ENCODE measurements around the gene ZNF140.

Gene ZNF140

DNA sequence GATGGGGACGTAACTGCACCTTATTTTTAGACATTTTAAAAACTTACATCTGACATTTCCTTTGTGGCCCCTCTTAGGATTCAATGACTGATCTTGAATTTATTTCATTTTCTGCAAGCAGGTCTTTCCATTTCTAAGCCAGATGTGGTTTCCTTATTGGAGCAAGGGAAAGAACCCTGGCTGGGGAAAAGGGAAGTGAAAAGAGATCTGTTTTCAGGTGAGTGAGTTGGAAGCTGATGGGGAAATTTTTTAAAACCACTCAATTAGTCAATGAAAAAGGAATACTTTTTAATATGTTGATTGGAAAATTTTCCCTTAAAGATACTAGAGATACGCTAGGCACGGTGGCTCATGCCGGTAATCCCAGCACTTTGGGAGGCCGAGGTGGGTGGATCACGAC, 2.6 kb downstream of the ZNF140 start:
- peaks cover 21% of the 10 kb centered on the region for H3K9me3 Mint-ChIP-seq
- peaks cover 7% of the 10 kb centered on the region for H3K4me1 Mint-ChIP-seq
- ATAC-seq (replicated peaks; ENCODE audit: extremely low read depth, poor library complexity, severe bottlenecking) (no peak), DNase-seq (ENCODE audit: low spot score in 2 of 2) (no peak)
- peaks cover 39% of the 10 kb centered on the region for H3K36me3 Mint-ChIP-seq (ENCODE audit: insufficient read depth)
- no peak overlapping the region for H3K4me3 Mint-ChIP-seq
- H3K27me3 Mint-ChIP-seq: no peaks in the 10 kb centered on the region
- no peak overlapping the region for H3K27ac Mint-ChIP-seq (ENCODE audit: low read depth)

DNA sequence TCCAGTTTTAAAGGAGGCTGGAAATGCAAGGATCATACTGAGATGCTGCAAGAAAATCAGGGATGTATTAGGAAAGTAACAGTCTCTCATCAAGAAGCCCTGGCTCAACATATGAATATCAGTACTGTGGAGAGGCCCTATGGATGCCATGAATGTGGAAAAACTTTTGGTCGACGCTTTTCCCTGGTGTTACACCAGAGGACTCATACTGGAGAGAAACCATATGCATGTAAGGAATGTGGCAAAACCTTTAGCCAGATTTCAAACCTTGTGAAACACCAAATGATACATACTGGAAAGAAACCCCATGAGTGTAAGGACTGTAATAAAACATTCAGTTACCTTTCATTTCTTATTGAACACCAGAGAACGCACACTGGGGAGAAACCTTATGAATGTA, 24.9 kb downstream of the ZNF140 start:
- Mint-ChIP-seq H3K36me3 (ENCODE audit: insufficient read depth) (peaks cover 18% of the 10 kb centered on the region), H3K27me3 (no peaks in the 10 kb centered on the region), H3K4me3 (no peak overlapping the region), H3K27ac (ENCODE audit: low read depth) (no peak overlapping the region), H3K9me3 (peaks cover 24% of the 10 kb centered on the region), H3K4me1 (no peaks in the 10 kb centered on the region)
- DNase-seq (ENCODE audit: low spot score in 2 of 2) (no peak), ATAC-seq (replicated peaks; ENCODE audit: extremely low read depth, poor library complexity, severe bottlenecking) (no peak)

DNA sequence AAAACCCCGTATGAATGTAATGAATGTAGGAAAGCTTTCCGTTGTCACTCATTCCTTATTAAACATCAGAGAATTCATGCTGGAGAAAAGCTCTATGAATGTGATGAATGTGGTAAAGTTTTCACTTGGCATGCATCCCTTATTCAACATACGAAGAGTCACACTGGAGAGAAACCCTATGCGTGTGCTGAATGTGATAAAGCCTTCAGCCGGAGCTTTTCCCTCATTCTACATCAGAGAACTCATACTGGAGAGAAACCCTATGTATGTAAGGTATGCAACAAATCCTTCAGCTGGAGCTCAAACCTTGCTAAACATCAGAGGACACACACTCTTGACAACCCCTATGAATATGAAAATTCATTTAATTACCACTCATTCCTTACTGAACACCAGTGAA, 25.5 kb downstream of the ZNF140 start:
- Mint-ChIP-seq H3K4me3 (no peak overlapping the region), H3K27me3 (no peaks in the 10 kb centered on the region), H3K27ac (ENCODE audit: low read depth) (no peak overlapping the region), H3K9me3 (peaks cover 19% of the 10 kb centered on the region), H3K36me3 (ENCODE audit: insufficient read depth) (peaks cover 16% of the 10 kb centered on the region), H3K4me1 (no peaks in the 10 kb centered on the region)
- DNase-seq (ENCODE audit: low spot score in 2 of 2) (no peak), ATAC-seq (replicated peaks; ENCODE audit: extremely low read depth, poor library complexity, severe bottlenecking) (no peak)

DNA sequence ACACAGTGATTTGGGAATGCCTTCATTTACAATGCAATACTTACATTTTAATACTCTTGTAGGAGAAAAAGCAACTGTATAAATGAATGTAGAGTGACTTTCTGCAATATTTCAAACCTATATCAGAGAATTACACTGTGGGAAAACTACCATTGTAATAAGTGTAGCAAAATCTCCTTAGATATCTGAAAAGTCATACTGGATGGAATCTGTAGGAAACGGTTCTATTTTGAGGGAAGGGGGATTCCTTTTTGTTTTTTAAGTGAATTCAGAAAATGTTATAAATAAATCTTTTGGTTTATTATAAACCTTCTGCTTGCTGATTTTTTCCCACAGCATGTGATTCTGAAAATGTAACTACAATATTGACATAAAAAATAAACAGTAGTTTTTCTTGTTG, 26.4 kb downstream of the ZNF140 start:
- DNase-seq (ENCODE audit: low spot score in 2 of 2): no peak
- Mint-ChIP-seq H3K36me3 (ENCODE audit: insufficient read depth) (peaks cover 12% of the 10 kb centered on the region), H3K4me3 (no peak overlapping the region), H3K9me3 (peaks cover 16% of the 10 kb centered on the region), H3K27me3 (no peaks in the 10 kb centered on the region), H3K4me1 (no peaks in the 10 kb centered on the region), H3K27ac (ENCODE audit: low read depth) (no peak overlapping the region)
- no peak for ATAC-seq (replicated peaks; ENCODE audit: extremely low read depth, poor library complexity, severe bottlenecking)

DNA sequence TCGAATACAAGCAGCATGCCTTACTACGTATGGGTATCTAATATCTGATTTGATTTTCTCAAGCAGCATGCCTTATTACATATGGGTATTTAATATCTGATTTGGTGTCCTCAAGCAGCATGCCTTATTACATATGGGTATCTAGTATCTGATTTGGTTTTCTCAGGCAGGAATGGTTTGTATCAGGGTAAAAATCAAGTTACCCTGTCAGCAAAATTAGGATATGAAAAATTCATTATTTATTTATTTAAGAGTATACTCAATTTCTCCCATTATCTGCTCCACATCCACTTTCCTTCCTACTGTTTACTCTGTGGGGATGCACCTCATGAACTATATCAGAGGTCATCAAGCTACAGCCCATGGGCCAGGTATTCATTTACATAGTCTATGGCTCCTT, 27.4 kb downstream of the ZNF140 start:
- DNase-seq (ENCODE audit: low spot score in 2 of 2) (no peak), ATAC-seq (replicated peaks; ENCODE audit: extremely low read depth, poor library complexity, severe bottlenecking) (no peak)
- H3K36me3 Mint-ChIP-seq (ENCODE audit: insufficient read depth): peaks cover 12% of the 10 kb centered on the region
- H3K9me3 Mint-ChIP-seq: peaks cover 17% of the 10 kb centered on the region
- no peak overlapping the region for H3K4me3 Mint-ChIP-seq
- no peaks in the 10 kb centered on the region for H3K4me1 Mint-ChIP-seq
- no peaks in the 10 kb centered on the region for H3K27me3 Mint-ChIP-seq
- H3K27ac Mint-ChIP-seq (ENCODE audit: low read depth): no peak overlapping the region

DNA sequence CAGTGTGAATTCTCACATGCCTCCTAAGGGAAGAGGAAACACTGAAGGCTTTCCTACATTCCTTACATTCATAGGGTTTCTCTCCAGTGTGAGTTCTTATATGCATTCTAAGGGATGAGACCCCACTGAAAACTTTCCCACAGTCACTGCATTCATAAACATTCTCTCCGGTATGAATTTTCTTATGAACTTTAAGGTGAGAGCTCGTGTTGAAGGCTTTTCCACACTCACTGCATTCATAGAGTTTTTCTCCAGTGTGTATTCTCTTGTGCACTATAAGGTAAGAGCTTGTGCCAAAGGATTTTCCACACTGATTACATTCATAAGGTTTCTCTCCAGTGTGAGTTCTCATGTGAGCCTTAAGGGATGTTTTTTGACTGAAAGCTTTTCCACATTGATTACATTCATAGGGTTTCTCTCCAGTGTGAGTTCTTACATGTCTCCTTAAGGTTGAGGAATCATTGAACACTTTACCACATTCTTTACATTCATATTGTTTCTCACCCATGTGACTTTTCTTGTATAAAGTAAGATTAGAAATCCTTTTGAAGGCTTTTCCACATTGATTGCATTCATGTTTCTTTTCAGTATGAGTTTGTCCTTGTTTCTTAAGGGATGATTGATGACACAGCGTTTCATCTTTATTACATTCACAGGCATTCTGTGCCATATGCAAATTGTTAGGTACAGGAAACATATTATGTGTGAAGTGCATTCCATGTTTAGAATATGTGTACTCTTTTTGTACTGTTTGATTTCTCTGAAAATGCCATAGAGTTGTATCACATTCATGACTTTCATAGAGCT, 39.9 kb downstream of the ZNF140 start:
- no peak for ATAC-seq (replicated peaks; ENCODE audit: extremely low read depth, poor library complexity, severe bottlenecking)
- no peaks in the 10 kb centered on the region for H3K27me3 Mint-ChIP-seq
- H3K4me1 Mint-ChIP-seq: no peaks in the 10 kb centered on the region
- peaks cover 36% of the 10 kb centered on the region for H3K9me3 Mint-ChIP-seq
- no peak overlapping the region for H3K4me3 Mint-ChIP-seq
- no peak for DNase-seq (ENCODE audit: low spot score in 2 of 2)
- no peak overlapping the region for H3K27ac Mint-ChIP-seq (ENCODE audit: low read depth)
- H3K36me3 Mint-ChIP-seq (ENCODE audit: insufficient read depth): peaks cover 3% of the 10 kb centered on the region

DNA sequence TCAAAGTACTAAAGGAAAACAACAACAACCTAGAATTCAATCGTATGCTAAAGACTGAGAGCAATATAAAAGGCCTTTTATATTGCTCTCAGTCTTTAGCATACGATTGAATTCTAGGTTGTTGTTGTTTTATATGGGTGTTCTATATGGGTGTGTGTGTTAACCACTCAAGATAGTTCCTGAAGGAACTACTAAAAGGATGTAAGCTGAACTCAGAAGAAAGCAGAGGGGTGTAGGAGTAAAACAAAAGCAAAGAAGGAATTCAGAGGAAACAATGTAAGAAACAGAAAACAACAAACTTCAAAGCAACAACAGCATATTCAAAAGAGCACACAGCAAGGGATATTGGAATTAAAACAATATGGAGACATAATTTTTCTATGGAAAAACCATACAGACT, 44.0 kb downstream of the ZNF140 start:
- H3K4me1 Mint-ChIP-seq: peaks cover 2% of the 10 kb centered on the region
- peaks cover 16% of the 10 kb centered on the region for H3K36me3 Mint-ChIP-seq (ENCODE audit: insufficient read depth)
- H3K9me3 Mint-ChIP-seq: peaks cover 11% of the 10 kb centered on the region
- no peak for DNase-seq (ENCODE audit: low spot score in 2 of 2)
- no peak overlapping the region for H3K27ac Mint-ChIP-seq (ENCODE audit: low read depth)
- H3K4me3 Mint-ChIP-seq: no peak overlapping the region
- H3K27me3 Mint-ChIP-seq: no peaks in the 10 kb centered on the region
- no peak for ATAC-seq (replicated peaks; ENCODE audit: extremely low read depth, poor library complexity, severe bottlenecking)

DNA sequence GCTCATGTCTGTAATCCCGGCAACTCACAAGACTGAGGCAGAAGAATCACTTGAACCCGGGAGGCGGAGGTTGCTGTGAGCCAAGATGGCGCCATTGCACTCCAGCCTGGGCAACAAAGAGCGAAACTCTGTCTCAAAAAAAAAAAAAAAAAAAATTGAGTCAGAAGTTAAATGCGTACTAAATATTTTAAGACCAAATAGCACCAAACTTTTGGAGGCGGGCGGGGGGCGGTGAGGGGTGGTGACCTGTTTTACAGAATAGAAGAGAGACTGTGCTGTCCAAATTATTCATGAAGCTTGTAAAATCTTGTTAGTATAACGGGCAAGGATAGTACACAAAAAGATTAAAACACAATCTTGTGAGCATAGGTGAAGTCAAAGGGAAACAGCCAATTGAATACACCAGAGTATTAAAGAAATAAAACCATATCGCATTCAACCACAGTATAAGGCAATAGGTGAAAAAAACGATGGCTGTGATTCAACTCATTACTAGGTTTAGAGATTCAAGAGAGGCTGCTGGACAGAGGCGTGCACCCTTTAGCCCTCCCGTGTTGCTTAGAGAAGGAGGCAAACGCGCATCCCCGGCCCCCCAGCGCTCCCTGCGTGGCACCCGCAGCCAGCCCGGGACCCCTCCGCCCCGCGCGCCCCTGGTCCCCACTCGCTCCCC, 48.8 kb downstream of the ZNF140 start:
- peak overlapping the region; percentile 95 for H3K4me3 Mint-ChIP-seq
- peaks cover 23% of the 10 kb centered on the region for H3K4me1 Mint-ChIP-seq
- peaks cover 10% of the 10 kb centered on the region for H3K9me3 Mint-ChIP-seq
- H3K27ac Mint-ChIP-seq (ENCODE audit: low read depth): peak overlapping the region; percentile 99
- H3K27me3 Mint-ChIP-seq: no peaks in the 10 kb centered on the region
- DNase-seq (ENCODE audit: low spot score in 2 of 2) (no peak), ATAC-seq (replicated peaks; ENCODE audit: extremely low read depth, poor library complexity, severe bottlenecking) (peak; percentile 8)
- H3K36me3 Mint-ChIP-seq (ENCODE audit: insufficient read depth): peaks cover 27% of the 10 kb centered on the region

DNA sequence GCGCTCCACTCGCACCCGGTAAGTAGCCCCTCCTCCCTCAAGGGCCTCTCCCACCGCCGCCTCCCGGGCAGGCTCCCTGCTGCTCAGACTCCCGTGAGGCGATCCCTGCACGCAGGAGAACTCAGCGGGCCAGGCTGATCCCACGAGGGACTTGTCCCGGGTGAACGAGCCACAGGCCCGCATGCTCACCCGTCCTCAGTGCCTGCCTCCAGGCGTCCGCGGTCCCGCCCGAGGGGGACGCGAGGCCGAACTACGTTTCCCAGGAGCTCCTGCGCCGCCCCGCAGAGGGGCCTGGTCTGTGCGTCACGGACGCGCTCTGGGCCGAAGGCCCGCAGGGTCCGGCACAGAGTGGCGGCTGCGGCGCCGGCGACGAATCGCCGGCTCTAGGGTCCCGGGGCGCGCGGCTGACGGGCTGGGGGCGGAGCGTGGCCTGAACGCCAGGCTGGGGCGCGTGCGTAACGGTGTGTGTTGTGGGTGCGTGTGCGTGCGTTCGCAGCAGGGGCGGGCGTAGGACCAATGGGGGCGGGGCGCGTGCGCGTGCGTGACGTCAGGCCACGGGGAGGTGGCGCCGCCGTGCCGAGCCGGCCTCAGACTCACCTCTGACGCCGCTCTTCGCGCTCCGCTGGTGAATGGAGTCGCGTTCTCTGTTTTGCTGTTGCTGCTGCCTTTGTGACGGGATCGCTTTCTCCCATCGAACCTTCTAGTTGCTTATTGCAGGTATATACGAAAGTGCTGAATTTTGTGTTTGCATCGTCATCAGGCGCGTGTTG, 49.5 kb downstream of the ZNF140 start, which contains the start of the genes ZNF10 and ZNF891:
Gene ZNF10 (plus strand): TSS at position 590 of the 770 bp plus-strand sequence. CDS start 13,866 bp downstream, outside the sequence.
Gene ZNF891 (minus strand): TSS at position 237 of the 770 bp plus-strand sequence. CDS start 8,356 bp downstream, outside the sequence.
- H3K9me3 Mint-ChIP-seq: peaks cover 10% of the 10 kb centered on the region
- ATAC-seq (replicated peaks; ENCODE audit: extremely low read depth, poor library complexity, severe bottlenecking) (peak; percentile 86), DNase-seq (ENCODE audit: low spot score in 2 of 2) (peak; percentile 96 to 97)
- H3K36me3 Mint-ChIP-seq (ENCODE audit: insufficient read depth): peaks cover 24% of the 10 kb centered on the region
- H3K27ac Mint-ChIP-seq (ENCODE audit: low read depth): peak within 1 kb of the TSS; percentile 99
- H3K4me1 Mint-ChIP-seq: peaks cover 23% of the 10 kb centered on the region
- peak within 1 kb of the TSS; percentile 95 for H3K4me3 Mint-ChIP-seq
- no peaks in the 10 kb centered on the region for H3K27me3 Mint-ChIP-seq

DNA sequence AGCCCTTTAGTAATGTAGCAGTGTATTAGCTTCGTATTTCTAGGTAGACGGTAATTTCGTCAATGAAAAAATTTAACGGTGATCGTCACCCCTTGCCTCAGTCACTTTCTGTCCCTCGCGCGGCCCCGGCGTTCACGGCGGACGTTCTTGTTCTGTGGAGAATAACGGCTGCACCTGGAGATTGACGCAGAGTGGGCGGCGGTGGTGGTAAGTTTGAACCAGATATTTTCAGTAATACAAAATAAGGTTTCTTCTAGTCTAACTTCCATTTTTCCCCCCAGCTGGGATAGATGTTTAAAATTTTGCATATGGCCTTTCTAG, 50.0 kb downstream of the ZNF140 start:
- Mint-ChIP-seq H3K9me3 (peaks cover 16% of the 10 kb centered on the region), H3K27me3 (no peaks in the 10 kb centered on the region), H3K27ac (ENCODE audit: low read depth) (peak overlapping the region; percentile 99), H3K4me1 (peaks cover 23% of the 10 kb centered on the region), H3K36me3 (ENCODE audit: insufficient read depth) (peaks cover 24% of the 10 kb centered on the region), H3K4me3 (peak overlapping the region; percentile 95)
- no peak for DNase-seq (ENCODE audit: low spot score in 2 of 2)
- peak; percentile 29 for ATAC-seq (replicated peaks; ENCODE audit: extremely low read depth, poor library complexity, severe bottlenecking)

DNA sequence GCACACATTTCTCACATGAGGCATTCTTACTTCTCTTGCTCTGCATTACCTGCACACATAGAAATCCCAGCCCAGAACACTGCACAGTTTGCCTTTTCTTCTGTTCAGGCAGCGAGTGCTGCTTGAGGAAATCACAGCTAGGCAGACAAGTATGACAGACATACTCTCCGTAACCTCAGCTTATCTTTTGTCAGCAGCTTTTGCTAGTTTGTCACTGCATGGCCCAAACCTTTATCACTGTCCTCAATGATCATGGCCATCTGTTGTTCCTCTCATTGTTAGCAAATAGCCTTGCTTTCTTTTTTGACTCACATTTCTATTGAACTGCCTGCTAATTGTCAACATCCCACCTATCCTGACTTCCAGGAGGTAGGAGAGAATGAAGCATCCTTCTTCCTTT, 55.0 kb downstream of the ZNF140 start:
- Mint-ChIP-seq H3K27me3 (no peaks in the 10 kb centered on the region), H3K4me3 (no peak overlapping the region), H3K36me3 (ENCODE audit: insufficient read depth) (peaks cover 11% of the 10 kb centered on the region), H3K4me1 (peaks cover 11% of the 10 kb centered on the region), H3K9me3 (peaks cover 44% of the 10 kb centered on the region), H3K27ac (ENCODE audit: low read depth) (no peak overlapping the region)
- ATAC-seq (replicated peaks; ENCODE audit: extremely low read depth, poor library complexity, severe bottlenecking) (no peak), DNase-seq (ENCODE audit: low spot score in 2 of 2) (no peak)

DNA sequence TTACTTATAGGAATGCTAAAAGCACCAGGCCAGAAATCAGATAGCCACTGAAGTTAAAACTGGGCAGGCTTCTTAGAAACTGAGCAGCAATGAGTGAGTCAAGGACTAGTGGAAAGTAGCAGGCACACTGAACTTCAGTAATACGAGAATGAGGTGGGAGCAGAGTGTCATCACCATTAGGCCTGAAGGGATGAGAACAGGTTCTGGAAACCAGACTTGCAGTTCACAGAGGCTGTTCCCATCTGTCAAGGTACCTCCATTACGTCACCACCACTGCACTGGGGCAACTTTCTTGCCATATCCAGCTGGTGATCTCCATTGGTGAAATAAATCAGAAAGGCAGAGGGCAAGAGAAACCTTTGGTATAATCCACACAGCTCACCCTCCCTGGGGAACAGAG, 65.3 kb downstream of the ZNF140 start:
- no peak overlapping the region for H3K4me3 Mint-ChIP-seq
- H3K27ac Mint-ChIP-seq (ENCODE audit: low read depth): no peak overlapping the region
- no peaks in the 10 kb centered on the region for H3K4me1 Mint-ChIP-seq
- ATAC-seq (replicated peaks; ENCODE audit: extremely low read depth, poor library complexity, severe bottlenecking) (no peak), DNase-seq (ENCODE audit: low spot score in 2 of 2) (no peak)
- no peaks in the 10 kb centered on the region for H3K27me3 Mint-ChIP-seq
- peaks cover 34% of the 10 kb centered on the region for H3K9me3 Mint-ChIP-seq
- H3K36me3 Mint-ChIP-seq (ENCODE audit: insufficient read depth): peaks cover 19% of the 10 kb centered on the region

All from central memory CD8-positive, alpha-beta T cell (primary cell).